Gastrocnemius medialis (tissue), 4 donors: Measurements from ENCODE around the gene TOX4.

Experiments
- CTCF ChIP-seq, 5 experiments: fragments of 450-650 bp in 3 of 5; fragments of 200-600 bp in 2 of 5; sonication (generic) in 2 of 5; IDR thresholded peaks in 4 of 5; conservative IDR thresholded peaks in 1 of 5; 1 replicate in 4 of 5; 2 replicates in 1 of 5; pipeline ENCODE4 v1.5.1; 2016 to 2019; ENCODE audit warnings: antibody characterized with exemption in 5 of 5, mild to moderate bottlenecking in 3 of 5, moderate library complexity in 3 of 5
- POLR2A ChIP-seq, 2 donors: fragments of 450-650 bp; IDR thresholded peaks; one replicate each; pipeline ENCODE4 v1.6.1; 2017; ENCODE audit warnings: antibody characterized with exemption in 2 of 2, mild to moderate bottlenecking in 2 of 2, moderate library complexity in 2 of 2

DNA sequence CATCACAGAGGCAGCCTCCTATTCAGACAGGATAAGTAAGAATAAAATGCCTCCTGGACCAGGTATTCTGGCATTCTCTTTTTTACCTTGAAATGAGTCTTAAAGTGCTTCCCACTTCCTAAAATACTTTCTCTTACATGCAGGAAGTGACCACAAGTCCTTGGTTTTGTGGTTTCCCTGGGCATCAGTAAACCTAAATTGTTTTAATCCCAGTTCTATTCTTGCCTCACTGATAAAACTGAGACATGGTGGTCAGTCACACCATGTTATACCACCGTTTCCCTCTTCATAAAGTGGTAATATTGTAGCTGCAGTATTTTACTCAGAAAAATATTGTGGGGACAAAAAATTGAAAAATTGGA is 50.3 kb downstream of the TOX4 start:
- TF ChIP-seq POLR2A (IDR thresholded peaks at IDR 0.05) = no peak
- no peak for TF ChIP-seq CTCF (IDR thresholded peaks at IDR 0.05 in 4 of 5, conservative IDR thresholded peaks at IDR 0.05 in 1 of 5)
